K562 treated with DMSO at 1 percent for 12 hours (cell line): ENCODE results near the gene MBD3. TPM values are rescaled to one million over a fixed set of nuclear protein-coding genes. Genes with fewer than 3 reads are reported as not detected.

Experiments used
- total RNA-seq: library from RNA; unstranded; fragments of 300-600 nt; gene quantifications from 2 replicates; pipeline ENCODE4 v1.2.3, GENCODE V29; 2022; ENCODE audit not compliant: insufficient read depth

The MBD3 gene
- 101 and 130 TPM in 2 replicates for total RNA-seq

GRCh38 chr19:1592755-1593500 lies at the start of gene MBD3:
MBD3 (minus strand) TSS chr19:1592865; CDS start chr19:1592631, 234 bp downstream.

GRCh38 chr19:1605236-1606137 lies 12.8 kb upstream of the MBD3 start, which contains the start of gene UQCR11:
UQCR11 (minus strand) TSS chr19:1605462; CDS start chr19:1605409, 53 bp downstream.

GRCh38 chr19:1568320-1569019 lies 24.2 kb downstream of the MBD3 start, which contains the start of gene MEX3D:
MEX3D (minus strand) TSS chr19:1568325; CDS start chr19:1568058, 267 bp downstream.

Other genes with a start within 250 kb of the MBD3 start
- gene NDUFS7, start 209.0 kb downstream of the MBD3 start, total RNA-seq: 307 and 468 TPM in 2 replicates
- 43.2 and 56.4 TPM in 2 replicates for gene GAMT, start 191.3 kb downstream of the MBD3 start, total RNA-seq
- gene DAZAP1, start 185.3 kb downstream of the MBD3 start, total RNA-seq: 92.5 and 122 TPM in 2 replicates
- 5,123 and 6,382 TPM in 2 replicates for gene RPS15, start 154.5 kb downstream of the MBD3 start, total RNA-seq
- gene APC2, start 142.7 kb downstream of the MBD3 start, total RNA-seq: 1.0 TPM in 1 of 2 replicates, not detected in the other
- gene C19orf25, start 113.7 kb downstream of the MBD3 start, total RNA-seq: 30.4 and 46.1 TPM in 2 replicates
- gene PCSK4, start 102.5 kb downstream of the MBD3 start, total RNA-seq: 3.8 TPM in 2 replicates
- gene REEP6, start 101.7 kb downstream of the MBD3 start, total RNA-seq: 45.7 and 46.9 TPM in 2 replicates
- 7.4 and 8.0 TPM in 2 replicates for gene ADAMTSL5, start 79.8 kb downstream of the MBD3 start, total RNA-seq
- gene PLK5, start 68.8 kb downstream of the MBD3 start, total RNA-seq: not detected in 2 replicates
- 22.5 and 30.1 TPM in 2 replicates for gene MEX3D, start 24.5 kb downstream of the MBD3 start, total RNA-seq
- gene UQCR11, start 12.6 kb upstream of the MBD3 start, total RNA-seq: 63.8 and 106 TPM in 2 replicates
- gene TCF3, start 59.8 kb upstream of the MBD3 start, total RNA-seq: 47.2 and 94.8 TPM in 2 replicates
- gene ONECUT3, start 160.6 kb upstream of the MBD3 start, total RNA-seq: not detected in 2 replicates
- 1.8 and 4.2 TPM in 2 replicates for gene ATP8B3, start 219.4 kb upstream of the MBD3 start, total RNA-seq